Erythroblast (primary cell): ENCODE measurements around the gene DGAT2.

Experiments used
- GATA1 ChIP-seq: IDR thresholded peaks from 2 replicates; pipeline ENCODE4 v1.6.1; 2011; ENCODE audit warnings: low read depth, mild to moderate bottlenecking, control low read depth, low read length, moderate library complexity
- POLR2A ChIP-seq: IDR thresholded peaks from 2 replicates; pipeline ENCODE4 v1.6.1; 2011; ENCODE audit warnings: mild to moderate bottlenecking, low read length

DNA sequence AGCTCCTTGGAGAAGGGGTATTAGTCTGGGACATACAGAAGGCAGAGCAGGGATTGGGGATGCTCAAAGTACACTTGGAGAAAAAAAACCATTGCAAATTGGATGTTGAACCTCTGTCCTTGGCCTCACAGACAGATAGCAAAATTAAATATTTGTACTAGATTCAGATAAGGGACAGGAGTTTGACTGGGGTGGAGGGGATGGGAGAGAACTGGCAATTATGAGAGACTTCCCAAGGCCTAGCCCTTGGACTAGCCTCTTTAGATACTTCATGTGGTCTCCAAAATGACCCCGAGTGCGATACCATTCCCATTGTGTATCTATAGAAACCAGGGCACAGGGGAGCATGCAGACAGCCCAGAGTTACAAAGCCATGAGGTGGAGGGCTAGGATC, 15.5 kb downstream of the DGAT2 start:
- TF ChIP-seq POLR2A, result no peak
- no peak for TF ChIP-seq GATA1
